ENCODE data around the gene MAPKAPK3. TPM values are rescaled to one million over a fixed set of nuclear protein-coding genes. Genes with fewer than 3 reads are reported as not detected.
"Not testable (repeated sequence)": the region's sequence is repeated elsewhere in the genome, so short reads cannot be mapped to it uniquely, and the experiment has no call there.

The MAPKAPK3 gene
- total and polyA plus RNA-seq, 2 donors (not counting 3 experiments of a cell fraction or from before 2014, with no cell fraction given) = 21.3 to 30.5 TPM

- POLR2A ChIA-PET = no interaction called here
- intact Hi-C loops (cut with micrococcal nuclease) = no loop called here
- CTCF ChIA-PET = interaction anchor here (0.9 kb wide), 1 partner anchor 13 kb away, joined by 4 read pairs; no protein-coding TSS in a partner anchor
These were observed 48.3 kb downstream of the MAPKAPK3 start for GRCh38 chr3:50665081-50665840.

GRCh38 chr3:50665841-50666115 lies 48.8 kb downstream of the MAPKAPK3 start:
- H3K4me1 ChIP-seq (ENCODE audit: control insufficient read depth, extremely low read depth, insufficient read depth, low read length); H3K9me1 ChIP-seq (replicated peaks; ENCODE audit: control insufficient read depth, extremely low read depth, insufficient read depth, low read length); H4K20me1 ChIP-seq (replicated peaks; ENCODE audit: control insufficient read depth, extremely low read depth, insufficient read depth, low read length); H2AFZ ChIP-seq (ENCODE audit: low read depth, low read length); dilution Hi-C loops (cut with MboI; ENCODE audit: extremely low pct_ligation_motif_present, low sequenced_read_pairs); H3K36me3 ChIP-seq (ENCODE audit: control insufficient read depth in 2 of 2, extremely low read depth in 1 of 2, insufficient read depth in 2 of 2, low read length in 2 of 2); FAIRE-seq; H3K27ac ChIP-seq (ENCODE audit: insufficient read depth, low read depth, low read length); BruUV-seq (replicated peaks); H3K79me2 ChIP-seq (ENCODE audit: control insufficient read depth, insufficient read depth, low read length); POLR2A ChIA-PET; H3K4me2 ChIP-seq (ENCODE audit: insufficient read depth, low read length); H3K9me3 ChIP-seq (replicated peaks; ENCODE audit: control insufficient read depth, insufficient read depth, low read length); H3K4me3 ChIP-seq (replicated peaks in 1 of 3; ENCODE audit: insufficient read depth in 1 of 3, low read depth in 1 of 3, low read length in 3 of 3); H3K9ac ChIP-seq (replicated peaks; ENCODE audit: extremely low read depth, insufficient read depth, low read length); intact Hi-C loops (cut with micrococcal nuclease); DNase-seq (ENCODE audit: low read depth, low spot score): not testable (repeated sequence)
- H3K27me3 ChIP-seq (ENCODE audit: control insufficient read depth in 2 of 2, insufficient read depth in 2 of 2, low read length in 2 of 2) = peaks cover 11 to 12% of the 10 kb centered on the region in 2 experiments
- CTCF ChIA-PET = interaction anchor here (0.9 kb wide), 1 partner anchor 14 kb away, joined by 4 read pairs; no protein-coding TSS in a partner anchor

More at GRCh38 chr3:50665081-50665840, 48.3 kb downstream of the MAPKAPK3 start:
- H3K4me2 ChIP-seq (ENCODE audit: insufficient read depth, low read length) = no peak overlapping the region
- H2AFZ ChIP-seq (ENCODE audit: low read depth, low read length) = no peak overlapping the region
- no TSS peak for BruUV-seq (replicated peaks)
- no peaks in the 10 kb centered on the region for H3K9me3 ChIP-seq (replicated peaks; ENCODE audit: control insufficient read depth, insufficient read depth, low read length)
- no peak overlapping the region for H3K27ac ChIP-seq (ENCODE audit: insufficient read depth, low read depth, low read length)
- H3K36me3 ChIP-seq (ENCODE audit: control insufficient read depth in 2 of 2, extremely low read depth in 1 of 2, insufficient read depth in 2 of 2, low read length in 2 of 2) = no peaks in the 10 kb centered on the region
- dilution Hi-C loops (cut with MboI; ENCODE audit: extremely low pct_ligation_motif_present, low sequenced_read_pairs) = no loop called here
- no peaks in the 10 kb centered on the region for H3K79me2 ChIP-seq (ENCODE audit: control insufficient read depth, insufficient read depth, low read length)
- FAIRE-seq (no peak), DNase-seq (ENCODE audit: low read depth, low spot score) (no peak)
- no peaks in the 10 kb centered on the region for H3K4me1 ChIP-seq (ENCODE audit: control insufficient read depth, extremely low read depth, insufficient read depth, low read length)
- TF ChIP-seq, protein P1, sequence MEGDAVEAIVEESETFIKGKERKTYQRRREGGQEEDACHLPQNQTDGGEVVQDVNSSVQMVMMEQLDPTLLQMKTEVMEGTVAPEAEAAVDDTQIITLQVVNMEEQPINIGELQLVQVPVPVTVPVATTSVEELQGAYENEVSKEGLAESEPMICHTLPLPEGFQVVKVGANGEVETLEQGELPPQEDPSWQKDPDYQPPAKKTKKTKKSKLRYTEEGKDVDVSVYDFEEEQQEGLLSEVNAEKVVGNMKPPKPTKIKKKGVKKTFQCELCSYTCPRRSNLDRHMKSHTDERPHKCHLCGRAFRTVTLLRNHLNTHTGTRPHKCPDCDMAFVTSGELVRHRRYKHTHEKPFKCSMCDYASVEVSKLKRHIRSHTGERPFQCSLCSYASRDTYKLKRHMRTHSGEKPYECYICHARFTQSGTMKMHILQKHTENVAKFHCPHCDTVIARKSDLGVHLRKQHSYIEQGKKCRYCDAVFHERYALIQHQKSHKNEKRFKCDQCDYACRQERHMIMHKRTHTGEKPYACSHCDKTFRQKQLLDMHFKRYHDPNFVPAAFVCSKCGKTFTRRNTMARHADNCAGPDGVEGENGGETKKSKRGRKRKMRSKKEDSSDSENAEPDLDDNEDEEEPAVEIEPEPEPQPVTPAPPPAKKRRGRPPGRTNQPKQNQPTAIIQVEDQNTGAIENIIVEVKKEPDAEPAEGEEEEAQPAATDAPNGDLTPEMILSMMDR (IDR thresholded peaks at IDR 0.05; ENCODE audit: extremely low read depth in 1 of 2, insufficient read depth in 1 of 2, low read depth in 1 of 2, low read length in 2 of 2) = no peak
- TF ChIP-seq MYC (IDR thresholded peaks at IDR 0.05; ENCODE audit: low read depth, low read length) = no peak
- TF ChIP-seq MAX (IDR thresholded peaks at IDR 0.05; ENCODE audit: insufficient read depth, insufficient read length) = no peak
- TF ChIP-seq POLR2AphosphoS5 (IDR thresholded peaks at IDR 0.05; ENCODE audit: insufficient read depth, low read depth, low read length) = no peak
- TF ChIP-seq EZH2 (IDR thresholded peaks at IDR 0.05; ENCODE audit: borderline replicate concordance, low read depth, low read length, severe bottlenecking) = no peak
- TF ChIP-seq JUN (IDR thresholded peaks at IDR 0.05; ENCODE audit: borderline replicate concordance, insufficient read depth, insufficient read length, low read depth) = no peak
- no peak for TF ChIP-seq GATA2 (IDR thresholded peaks at IDR 0.05; ENCODE audit: insufficient read depth, insufficient read length, low read depth, low read length)
- TF ChIP-seq POLR2A (IDR thresholded peaks at IDR 0.05; ENCODE audit: low read depth, low read length) = no peak
- no peak for TF ChIP-seq FOS (IDR thresholded peaks at IDR 0.05; ENCODE audit: borderline replicate concordance, insufficient read depth, low read length)
- no peak overlapping the region for H3K9ac ChIP-seq (replicated peaks; ENCODE audit: extremely low read depth, insufficient read depth, low read length)
- no peak overlapping the region for H3K4me3 ChIP-seq (replicated peaks in 1 of 3; ENCODE audit: insufficient read depth in 1 of 3, low read depth in 1 of 3, low read length in 3 of 3)
- H3K9me1 ChIP-seq (replicated peaks; ENCODE audit: control insufficient read depth, extremely low read depth, insufficient read depth, low read length) = no peaks in the 10 kb centered on the region
- H4K20me1 ChIP-seq (replicated peaks; ENCODE audit: control insufficient read depth, extremely low read depth, insufficient read depth, low read length) = no peaks in the 10 kb centered on the region
- peaks cover 10% of the 10 kb centered on the region in 2 experiments for H3K27me3 ChIP-seq (ENCODE audit: control insufficient read depth in 2 of 2, insufficient read depth in 2 of 2, low read length in 2 of 2)

Data from endothelial cell of umbilical vein (primary cell).